Lower lobe of right lung (tissue), 2 donors: ENCODE data around the gene CAPZB. TPM values are rescaled to one million over a fixed set of nuclear protein-coding genes. Genes with fewer than 3 reads are reported as not detected.
A peak's percentile ranks its signal among the peaks of the same experiment; 100 is the strongest.
"Not testable (repeated sequence)": the region's sequence is repeated elsewhere in the genome, so short reads cannot be mapped to it uniquely, and the experiment has no call there.

Experiments
- ATAC-seq, 2 donors: fragments of 200-7000 bp; cut with Tn5 transposase; one replicate each; pipeline ENCODE4 v1.9.1; 2020 to 2022; ENCODE audit warnings: mild to moderate bottlenecking in 2 of 2, moderate library complexity in 2 of 2
- DNase-seq: peaks from one replicate; pipeline ENCODE4 v3.0.0-alpha.2; 2020
- H3K27ac ChIP-seq: fragments of 200-600 bp; one replicate; pipeline ENCODE4 v1.8.0; 2022
- H3K27me3 ChIP-seq: fragments of 200-600 bp; one replicate; pipeline ENCODE4 v1.8.0; 2022; ENCODE audit warnings: low read depth
- H3K36me3 ChIP-seq: fragments of 200-600 bp; one replicate; pipeline ENCODE4 v1.8.0; 2022; ENCODE audit warnings: mild to moderate bottlenecking
- H3K4me1 ChIP-seq: fragments of 200-600 bp; one replicate; pipeline ENCODE4 v1.8.0; 2022
- H3K4me3 ChIP-seq: fragments of 200-600 bp; one replicate; pipeline ENCODE4 v1.8.0; 2022; ENCODE audit warnings: mild to moderate bottlenecking
- H3K9me3 ChIP-seq: fragments of 200-600 bp; one replicate; pipeline ENCODE4 v1.8.0; 2022
- intact Hi-C: fragments of 100-400 bp; cut with DNase I; formaldehyde crosslinking; loops from one replicate; pipeline ENCODE4 v1.11.0; 2022
- total RNA-seq: library from RNA; stranded (reverse); fragmentation: NEBNext Ultra II Directional; extraction: Animal tissue kit (Norgen Biotek cat#: 25700); gene quantifications from one replicate; pipeline ENCODE4 v1.2.1, GENCODE V29; 2021
- TF ChIP-seq, protein P1 (sequence below): fragments of 200-600 bp; IDR thresholded peaks from one replicate; pipeline ENCODE4 v1.8.0; 2022; ENCODE audit warnings: antibody characterized with exemption, mild to moderate bottlenecking
- donor health status: DM: no; HTN: yes; CAD: no; lungs with severe emphysema.

The CAPZB gene
- total RNA-seq, 1 donor from 2014 or later, result 236 TPM

DNA sequence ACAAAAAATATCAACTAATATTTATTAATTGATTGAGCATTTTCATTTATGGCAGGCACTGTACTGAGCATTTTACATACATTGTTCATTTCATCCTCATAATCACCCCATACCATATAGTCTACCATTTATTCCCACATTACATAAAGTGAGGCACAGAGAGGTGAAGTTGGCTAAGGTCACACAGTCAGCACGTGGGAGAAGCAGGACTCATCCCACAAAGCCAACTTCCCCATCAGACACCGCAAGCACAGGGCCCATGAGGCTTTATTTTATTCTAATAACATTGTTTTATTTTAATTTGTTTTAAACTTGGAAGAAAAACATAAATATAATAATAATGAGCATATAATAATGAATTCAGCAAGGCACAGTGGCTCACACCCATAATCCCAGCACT lies 43.1 kb upstream of the CAPZB start:
- H3K27me3 ChIP-seq, result no peaks in the 10 kb centered on the region
- intact Hi-C loops, result no loop called here
- peaks cover under 1% of the 10 kb centered on the region for H3K4me1 ChIP-seq
- H3K36me3 ChIP-seq, result no peaks in the 10 kb centered on the region
- H3K9me3 ChIP-seq, result no peaks in the 10 kb centered on the region
- TF ChIP-seq, protein P1, sequence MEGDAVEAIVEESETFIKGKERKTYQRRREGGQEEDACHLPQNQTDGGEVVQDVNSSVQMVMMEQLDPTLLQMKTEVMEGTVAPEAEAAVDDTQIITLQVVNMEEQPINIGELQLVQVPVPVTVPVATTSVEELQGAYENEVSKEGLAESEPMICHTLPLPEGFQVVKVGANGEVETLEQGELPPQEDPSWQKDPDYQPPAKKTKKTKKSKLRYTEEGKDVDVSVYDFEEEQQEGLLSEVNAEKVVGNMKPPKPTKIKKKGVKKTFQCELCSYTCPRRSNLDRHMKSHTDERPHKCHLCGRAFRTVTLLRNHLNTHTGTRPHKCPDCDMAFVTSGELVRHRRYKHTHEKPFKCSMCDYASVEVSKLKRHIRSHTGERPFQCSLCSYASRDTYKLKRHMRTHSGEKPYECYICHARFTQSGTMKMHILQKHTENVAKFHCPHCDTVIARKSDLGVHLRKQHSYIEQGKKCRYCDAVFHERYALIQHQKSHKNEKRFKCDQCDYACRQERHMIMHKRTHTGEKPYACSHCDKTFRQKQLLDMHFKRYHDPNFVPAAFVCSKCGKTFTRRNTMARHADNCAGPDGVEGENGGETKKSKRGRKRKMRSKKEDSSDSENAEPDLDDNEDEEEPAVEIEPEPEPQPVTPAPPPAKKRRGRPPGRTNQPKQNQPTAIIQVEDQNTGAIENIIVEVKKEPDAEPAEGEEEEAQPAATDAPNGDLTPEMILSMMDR, result no peak
- DNase-seq (no peak), ATAC-seq (no peak)
- H3K27ac ChIP-seq, result no peak overlapping the region
- H3K4me3 ChIP-seq, result no peak overlapping the region

DNA sequence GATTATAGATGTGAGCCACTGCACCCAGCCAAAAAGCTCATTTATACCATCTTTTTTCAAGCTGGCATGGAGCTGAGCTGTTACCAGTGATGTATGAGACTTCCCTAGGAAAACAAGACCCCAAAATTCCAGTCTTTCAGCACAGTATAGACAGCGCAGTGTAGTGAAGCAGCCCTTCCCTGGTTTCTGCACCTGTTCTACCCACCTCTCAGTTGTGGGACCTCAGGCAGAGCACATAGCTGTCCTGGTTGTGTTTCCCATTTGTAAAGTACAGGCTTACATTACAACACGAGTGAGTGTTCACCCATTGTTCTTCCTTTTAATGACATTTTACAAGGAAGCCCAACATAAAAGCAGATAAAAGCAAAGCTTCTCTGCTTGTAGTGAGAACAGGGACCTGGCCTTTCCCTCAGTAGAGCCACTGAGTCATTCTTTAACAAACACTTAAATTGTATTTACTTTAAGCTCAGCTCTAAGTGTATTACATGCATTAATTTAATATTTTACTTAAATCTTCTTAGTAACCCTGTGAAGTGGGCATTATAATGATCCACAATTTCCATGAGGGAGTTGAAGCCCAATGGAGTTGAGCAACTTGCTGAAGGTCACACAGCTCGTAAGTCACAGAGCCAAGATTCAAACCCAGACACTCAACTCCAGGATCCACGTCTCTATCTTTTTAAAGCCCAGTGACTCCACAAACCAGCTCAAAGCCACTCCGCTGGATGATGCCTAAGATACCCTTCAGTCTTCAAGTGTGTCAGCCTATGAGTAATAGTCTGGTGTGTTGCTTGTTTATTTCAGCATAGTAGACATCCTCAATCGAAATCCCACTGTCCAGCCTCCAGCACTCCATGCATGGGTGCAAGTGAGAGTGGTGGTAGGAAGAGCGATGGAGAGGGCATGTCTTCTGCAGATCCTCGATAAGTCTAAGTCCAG lies 40.5 kb upstream of the CAPZB start:
- peak; percentile 55 to 82 for ATAC-seq

DNA sequence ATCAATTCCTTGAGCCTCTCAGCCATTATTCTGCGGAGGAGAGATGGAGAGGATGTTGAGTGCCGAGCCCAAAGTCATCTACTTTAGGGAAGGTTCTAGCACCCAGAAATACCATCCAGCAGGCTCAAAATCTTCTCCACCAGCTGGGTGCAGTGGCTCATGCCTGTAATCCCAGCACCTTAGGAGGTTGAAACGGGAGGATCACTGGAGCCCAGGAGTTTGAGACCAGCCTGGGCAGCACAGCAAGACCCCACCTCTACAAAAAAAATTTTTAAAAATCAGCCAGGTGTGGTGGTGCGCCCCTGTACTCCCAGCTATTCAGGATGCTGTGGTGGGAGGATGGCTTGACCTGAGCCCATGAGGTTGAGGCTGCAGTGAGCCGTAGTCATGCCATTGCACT lies 39.5 kb upstream of the CAPZB start:
- Histone ChIP-seq H3K4me3 (no peak overlapping the region), H3K36me3 (no peaks in the 10 kb centered on the region), H3K9me3 (no peaks in the 10 kb centered on the region), H3K27me3 (no peaks in the 10 kb centered on the region), H3K27ac (no peak overlapping the region), H3K4me1 (no peaks in the 10 kb centered on the region)
- no peak for ATAC-seq
- DNase-seq, result no peak
- TF ChIP-seq, protein P1, result no peak
- intact Hi-C loops, result no loop called here

More for the DNA sequence above, 40.5 kb upstream of the CAPZB start:
- intact Hi-C loops, result no loop called here
- no peaks in the 10 kb centered on the region for H3K36me3 ChIP-seq
- no peak overlapping the region for H3K27ac ChIP-seq
- H3K9me3 ChIP-seq, result no peaks in the 10 kb centered on the region
- no peaks in the 10 kb centered on the region for H3K4me1 ChIP-seq
- H3K4me3 ChIP-seq, result no peak overlapping the region
- no peaks in the 10 kb centered on the region for H3K27me3 ChIP-seq
- DNase-seq, result no peak
- TF ChIP-seq, protein P1, result no peak

DNA sequence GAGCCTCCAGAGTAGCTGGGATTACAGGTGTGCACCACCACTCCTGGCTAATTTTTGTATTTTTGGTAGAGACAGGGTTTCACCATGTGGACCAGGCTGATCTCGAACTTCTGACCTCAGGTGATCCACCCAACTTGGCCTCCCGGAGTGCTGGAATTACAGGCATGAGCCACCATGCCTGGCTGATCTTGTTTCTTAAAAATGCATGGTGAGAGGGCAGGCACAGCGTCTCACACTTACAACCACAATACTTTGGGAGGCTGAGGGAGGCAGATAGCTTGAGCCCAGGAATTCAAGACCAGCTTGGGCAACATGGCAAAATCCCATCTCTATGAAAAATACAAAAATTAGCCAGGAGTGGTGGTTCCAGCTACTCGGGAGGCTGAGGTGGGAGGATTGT lies 37.2 kb upstream of the CAPZB start:
- H3K36me3 ChIP-seq, intact Hi-C loops, H3K4me3 ChIP-seq, H3K4me1 ChIP-seq, H3K9me3 ChIP-seq, H3K27ac ChIP-seq, ATAC-seq, H3K27me3 ChIP-seq, DNase-seq: not testable (repeated sequence)

- Histone ChIP-seq H3K4me1 (no peaks in the 10 kb centered on the region), H3K9me3 (no peaks in the 10 kb centered on the region), H3K27ac (no peak overlapping the region), H3K27me3 (no peaks in the 10 kb centered on the region), H3K4me3 (no peak overlapping the region), H3K36me3 (no peaks in the 10 kb centered on the region)
- ATAC-seq (no peak), DNase-seq (no peak)
- intact Hi-C loops, result no loop called here
- TF ChIP-seq, protein P1, result no peak
Measured at GRCh38 chr1:19521411-19521810, 36.1 kb upstream of the CAPZB start.

DNA sequence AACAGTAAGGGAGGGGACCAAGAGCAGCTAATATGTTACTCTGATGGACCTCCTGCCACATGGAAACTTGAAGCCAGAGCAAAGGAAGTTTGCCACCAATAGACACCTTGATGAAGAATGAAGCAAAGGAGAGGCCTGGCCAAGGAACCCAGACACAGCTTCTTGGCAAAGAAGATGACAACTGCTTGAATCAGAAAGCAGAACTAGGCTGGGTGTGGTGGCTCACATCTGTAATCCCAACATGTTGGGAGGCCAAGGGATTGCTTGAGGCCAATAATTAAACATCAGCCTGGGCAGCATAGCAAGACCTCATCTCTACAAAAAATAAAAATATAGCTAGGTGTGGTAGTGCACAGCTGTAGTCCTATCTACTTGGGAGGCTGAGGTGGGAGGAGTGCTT lies 31.7 kb upstream of the CAPZB start:
- Histone ChIP-seq H3K4me3 (no peak overlapping the region), H3K27ac (no peak overlapping the region), H3K9me3 (no peaks in the 10 kb centered on the region), H3K36me3 (no peaks in the 10 kb centered on the region), H3K27me3 (no peaks in the 10 kb centered on the region), H3K4me1 (peaks cover 5% of the 10 kb centered on the region)
- intact Hi-C loops, result no loop called here
- TF ChIP-seq, protein P1, result no peak
- ATAC-seq, result no peak
- DNase-seq, result no peak
